GM10266 (cell line): Measurements from ENCODE around the gene ASAP2.

Experiments
- DNase-seq: peaks from one replicate; pipeline ENCODE4 v3.0.0; 2012; ENCODE audit errors: extremely low spot score
- CTCF ChIP-seq: IDR thresholded peaks from 2 replicates; pipeline ENCODE4 v1.5.1; 2012; ENCODE audit warnings: mild to moderate bottlenecking, low read depth; ENCODE audit not compliant: control insufficient read depth, insufficient read depth; ENCODE audit errors: missing control alignments

The ASAP2 gene

GRCh38 chr2:9284521-9285297 is 78.1 kb downstream of the ASAP2 start:
- no peak for TF ChIP-seq CTCF
- DNase-seq, result no peak

GRCh38 chr2:9285385-9285920 is 78.8 kb downstream of the ASAP2 start:
- DNase-seq, result no peak
- no peak for TF ChIP-seq CTCF

GRCh38 chr2:9285921-9286320 is 79.3 kb downstream of the ASAP2 start:
- no peak for DNase-seq
- no peak for TF ChIP-seq CTCF

- no peak for TF ChIP-seq CTCF
- no peak for DNase-seq
Measured at GRCh38 chr2:9286554-9287399, 80.2 kb downstream of the ASAP2 start.

GRCh38 chr2:9287400-9288045 is 80.9 kb downstream of the ASAP2 start:
- TF ChIP-seq CTCF, result no peak
- no peak for DNase-seq

GRCh38 chr2:9288233-9288632 is 81.6 kb downstream of the ASAP2 start:
- DNase-seq, result no peak
- no peak for TF ChIP-seq CTCF
